ENCODE results near the gene FBXO4.
A peak's percentile ranks its signal among the peaks of the same experiment; 100 is the strongest.
"Not testable (repeated sequence)": the region's sequence is repeated elsewhere in the genome, so short reads cannot be mapped to it uniquely, and the experiment has no call there.

Gene FBXO4

GRCh38 chr5:41924526-41924871 is 582 bp upstream of the FBXO4 start:
- ATAC-seq (no peak), DNase-seq (no peak)

GRCh38 chr5:41925555-41925951 is 472 bp downstream of the FBXO4 start:
- peak; percentile 40 for ATAC-seq
- DNase-seq = peak; percentile 55

- DNase-seq (no peak), ATAC-seq (no peak)
Observed at GRCh38 chr5:41927604-41928003, 2.5 kb downstream of the FBXO4 start.

- no peak for DNase-seq
- ATAC-seq = no peak
Observed at GRCh38 chr5:41929035-41929434, 4.0 kb downstream of the FBXO4 start.

GRCh38 chr5:41932770-41933169 is 7.7 kb downstream of the FBXO4 start:
- no peak for DNase-seq
- ATAC-seq = no peak

- ATAC-seq (no peak), DNase-seq (no peak)
Observed at GRCh38 chr5:41935544-41935943, 10.5 kb downstream of the FBXO4 start.

- DNase-seq = no peak
- ATAC-seq = no peak
Observed at GRCh38 chr5:41940641-41941040, 15.6 kb downstream of the FBXO4 start.

- not testable (repeated sequence) for DNase-seq, ATAC-seq
Observed at GRCh38 chr5:41945332-41945955, 20.4 kb downstream of the FBXO4 start.

GRCh38 chr5:41951224-41951623 is 26.1 kb downstream of the FBXO4 start:
- DNase-seq (no peak), ATAC-seq (no peak)

- DNase-seq (no peak), ATAC-seq (no peak)
Observed at GRCh38 chr5:41954286-41954685, 29.2 kb downstream of the FBXO4 start.

- DNase-seq (no peak), ATAC-seq (no peak)
Observed at GRCh38 chr5:41955432-41956024, 30.4 kb downstream of the FBXO4 start.

- ATAC-seq (no peak), DNase-seq (no peak)
Observed at GRCh38 chr5:41956943-41957342, 31.9 kb downstream of the FBXO4 start.

- ATAC-seq = no peak
- DNase-seq = no peak
Observed at GRCh38 chr5:41960481-41960880, 35.4 kb downstream of the FBXO4 start.

- ATAC-seq = no peak
- no peak for DNase-seq
Observed at GRCh38 chr5:41961736-41962135, 36.7 kb downstream of the FBXO4 start.

GRCh38 chr5:41962491-41962890 is 37.4 kb downstream of the FBXO4 start:
- ATAC-seq = no peak
- DNase-seq = no peak

GRCh38 chr5:41966401-41967105 is 41.5 kb downstream of the FBXO4 start:
- no peak for DNase-seq
- ATAC-seq = no peak

- DNase-seq (no peak), ATAC-seq (no peak)
Observed at GRCh38 chr5:41967401-41967800, 42.3 kb downstream of the FBXO4 start.

GRCh38 chr5:41968153-41968723 is 43.2 kb downstream of the FBXO4 start:
- DNase-seq (no peak), ATAC-seq (no peak)

- ATAC-seq = no peak
- DNase-seq = no peak
Observed at GRCh38 chr5:41973087-41973486, 48.0 kb downstream of the FBXO4 start.

- ATAC-seq (no peak), DNase-seq (no peak)
Observed at GRCh38 chr5:41973887-41974286, 48.8 kb downstream of the FBXO4 start.

GRCh38 chr5:41978676-41979075 is 53.6 kb downstream of the FBXO4 start:
- ATAC-seq = no peak

GRCh38 chr5:41980396-41980795 is 55.3 kb downstream of the FBXO4 start:
- ATAC-seq (no peak), DNase-seq (no peak)

More at GRCh38 chr5:41978676-41979075, 53.6 kb downstream of the FBXO4 start:
- DNase-seq = no peak

GRCh38 chr5:41980870-41981269 is 55.8 kb downstream of the FBXO4 start:
- DNase-seq (no peak), ATAC-seq (no peak)
